ENCODE results near the gene LRRN2.

GRCh38 chr1:204672482-204673121, 12.9 kb downstream of the LRRN2 start:
- TF ChIP-seq CTCF (IDR thresholded peaks at IDR 0.05) (no peak), REST (IDR thresholded peaks at IDR 0.05) (no peak), MYC (IDR thresholded peaks at IDR 0.05; ENCODE audit: borderline replicate concordance, low read length) (no peak), JUN (IDR thresholded peaks at IDR 0.05) (no peak), POLR2A (IDR thresholded peaks at IDR 0.05; ENCODE audit: low read length) (no peak), USF2 (IDR thresholded peaks at IDR 0.05) (no peak)

Data from A549 (cell line).